HG03103 (cell line): ENCODE results near the gene MRPL53.

Source experiments
- ATAC-seq: cut with Tn5 transposase; IDR thresholded peaks from one replicate; pipeline ENCODE4 v1.9.1; 2021; ENCODE audit warnings: low read depth; ENCODE audit not compliant: unreplicated experiment

MRPL53 gene

DNA sequence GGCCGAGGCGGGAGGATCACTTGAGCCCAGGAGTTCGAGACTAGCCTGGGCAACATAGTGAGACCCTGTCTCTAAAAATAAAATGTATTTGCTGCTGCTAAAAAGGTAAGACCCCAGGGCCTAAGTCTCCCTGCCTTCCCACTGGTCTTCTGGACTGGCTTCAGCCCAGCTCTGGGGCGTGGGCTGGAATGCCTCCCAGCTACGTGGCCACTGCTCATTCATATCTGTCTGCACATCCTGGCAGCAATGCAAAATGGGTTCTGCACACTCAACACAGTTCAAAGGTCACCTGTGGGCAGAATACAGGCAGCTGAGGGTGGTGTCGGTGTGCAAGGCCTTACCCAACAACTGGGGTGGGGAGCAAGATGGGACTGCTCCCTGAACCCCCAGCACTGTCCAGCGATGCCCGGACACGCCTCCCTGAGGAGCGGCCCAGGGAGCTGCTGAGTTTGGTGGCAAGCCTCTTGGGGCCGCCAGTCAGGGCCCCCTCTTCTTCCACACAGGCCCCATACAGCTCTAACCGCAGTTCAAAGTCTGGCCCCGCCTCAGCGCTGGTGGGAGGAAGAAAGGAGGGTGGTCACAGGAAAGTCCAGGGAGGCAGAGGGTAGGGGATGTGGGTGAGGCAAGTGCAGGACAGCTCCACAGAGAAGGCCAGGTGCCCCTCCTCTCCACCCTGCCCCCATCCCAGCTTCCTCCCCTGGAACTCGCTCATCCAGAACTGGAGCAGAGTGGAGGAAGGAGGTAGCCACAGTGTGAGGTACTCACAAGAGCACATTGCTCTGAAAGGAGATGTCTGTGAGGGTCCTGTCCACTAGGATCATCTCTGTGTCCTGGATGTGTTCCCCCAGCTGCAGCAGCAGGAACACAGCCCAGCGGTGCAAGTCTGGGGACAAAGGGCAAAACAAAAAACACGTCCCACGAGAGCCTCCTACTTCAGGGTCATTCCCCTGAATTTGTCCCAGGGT, 42.7 kb downstream of the MRPL53 start:
- ATAC-seq: no peak

DNA sequence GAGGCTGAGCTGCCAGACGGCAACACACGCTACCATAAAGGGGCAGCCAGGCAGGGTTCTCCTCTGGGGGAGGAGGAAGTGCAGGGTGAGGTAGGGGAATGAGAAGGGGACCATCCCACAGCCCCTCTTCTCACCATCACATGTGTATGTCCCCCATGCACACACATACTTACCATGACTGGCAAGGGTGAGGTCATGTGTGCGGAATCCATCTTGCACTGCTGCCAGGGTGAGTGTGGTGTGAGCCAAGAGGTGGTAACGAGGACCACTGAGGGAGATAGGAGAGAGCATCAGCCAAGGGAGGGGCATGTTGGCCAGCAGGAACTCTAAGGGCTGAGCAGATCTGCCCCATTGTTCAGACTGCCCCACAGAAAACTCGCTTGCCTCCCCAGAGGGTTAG, 43.8 kb downstream of the MRPL53 start:
- ATAC-seq: no peak

DNA sequence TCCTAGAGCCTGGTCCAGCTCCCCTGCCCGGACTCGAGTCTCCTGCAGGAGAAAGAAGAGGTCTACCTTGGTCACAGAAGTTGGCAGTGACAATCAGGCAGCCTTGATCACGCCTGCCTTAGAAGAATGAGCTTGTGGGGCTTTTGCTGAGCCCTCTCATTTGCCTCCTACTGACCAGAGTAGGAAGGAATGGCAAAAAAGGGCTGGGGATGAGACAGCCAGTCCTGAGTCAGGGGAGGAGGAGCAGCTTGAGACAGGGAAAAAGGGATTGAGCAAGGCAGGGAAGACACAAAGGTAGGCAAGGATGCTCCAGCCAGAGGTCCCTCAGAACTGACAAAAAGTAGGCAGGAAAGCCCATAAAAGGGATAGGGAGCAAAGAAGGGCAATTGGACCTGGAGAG, 44.9 kb downstream of the MRPL53 start:
- ATAC-seq: no peak

DNA sequence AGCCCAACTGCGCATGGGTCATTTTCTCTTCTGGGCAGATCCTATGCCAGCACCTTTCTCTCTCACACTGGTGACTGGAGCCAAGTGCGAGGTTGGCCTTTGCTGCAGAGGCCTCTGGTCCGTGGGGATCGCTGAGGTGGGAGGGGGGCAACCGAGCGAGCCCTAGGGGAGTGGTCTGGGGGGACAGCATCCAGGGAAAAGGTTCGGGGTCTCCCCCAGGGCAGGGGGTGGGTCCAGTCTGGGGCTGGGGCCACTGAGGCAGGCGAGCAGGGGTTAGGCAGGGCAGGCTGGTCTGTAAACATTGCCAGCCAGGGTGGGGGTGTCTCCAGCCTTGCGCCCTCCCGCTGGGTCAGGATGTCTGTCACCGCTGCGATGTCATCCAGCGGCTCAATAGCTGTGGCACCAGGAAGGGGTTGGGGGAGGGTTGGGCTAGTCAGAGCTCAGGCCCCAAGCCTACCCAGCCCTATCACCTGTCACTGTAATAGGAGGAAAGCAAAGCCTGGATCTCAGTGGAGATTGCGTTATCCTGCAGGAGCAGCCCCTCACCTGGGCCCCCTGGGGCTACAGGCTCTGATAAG, 46.2 kb downstream of the MRPL53 start:
- ATAC-seq: no peak

DNA sequence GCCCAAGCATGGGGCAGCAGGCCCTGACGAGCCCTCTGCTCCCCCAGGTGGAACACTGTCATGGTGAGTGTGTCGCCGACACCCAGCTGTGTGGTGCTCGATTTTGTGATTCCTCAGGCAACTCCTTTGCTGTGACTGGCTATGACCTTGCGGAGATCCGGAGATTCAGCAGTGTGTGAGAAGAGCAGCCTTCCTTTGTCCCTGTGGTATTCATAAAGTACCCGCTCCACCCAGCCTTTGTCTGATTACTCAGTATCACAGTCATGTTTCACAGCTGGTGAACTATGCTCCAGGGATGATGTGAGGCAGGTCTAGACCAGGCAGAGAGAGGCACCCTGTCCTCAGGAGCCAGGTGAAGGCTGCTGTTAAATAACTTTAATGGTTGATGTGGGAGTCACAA, 47.0 kb downstream of the MRPL53 start:
- ATAC-seq: no peak

DNA sequence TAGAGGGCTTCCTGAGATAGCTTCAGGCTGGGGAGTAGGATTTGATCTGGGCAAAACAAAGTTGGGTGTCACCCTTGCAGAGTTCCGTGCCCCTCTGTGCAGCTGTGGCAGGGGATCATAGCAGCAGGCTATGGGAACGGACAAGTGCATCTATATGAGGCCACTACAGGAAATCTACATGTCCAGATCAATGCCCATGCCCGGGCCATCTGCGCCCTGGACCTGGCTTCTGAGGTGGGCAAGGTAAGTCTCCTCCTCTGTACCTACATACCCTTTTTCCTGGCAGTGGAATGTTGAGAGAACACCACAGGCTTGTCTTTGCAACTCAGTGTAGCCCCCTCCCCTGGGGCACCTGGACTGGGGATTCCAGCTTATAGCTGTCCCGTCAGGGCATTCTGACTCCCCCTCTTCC, 47.5 kb downstream of the MRPL53 start:
- ATAC-seq: no peak

DNA sequence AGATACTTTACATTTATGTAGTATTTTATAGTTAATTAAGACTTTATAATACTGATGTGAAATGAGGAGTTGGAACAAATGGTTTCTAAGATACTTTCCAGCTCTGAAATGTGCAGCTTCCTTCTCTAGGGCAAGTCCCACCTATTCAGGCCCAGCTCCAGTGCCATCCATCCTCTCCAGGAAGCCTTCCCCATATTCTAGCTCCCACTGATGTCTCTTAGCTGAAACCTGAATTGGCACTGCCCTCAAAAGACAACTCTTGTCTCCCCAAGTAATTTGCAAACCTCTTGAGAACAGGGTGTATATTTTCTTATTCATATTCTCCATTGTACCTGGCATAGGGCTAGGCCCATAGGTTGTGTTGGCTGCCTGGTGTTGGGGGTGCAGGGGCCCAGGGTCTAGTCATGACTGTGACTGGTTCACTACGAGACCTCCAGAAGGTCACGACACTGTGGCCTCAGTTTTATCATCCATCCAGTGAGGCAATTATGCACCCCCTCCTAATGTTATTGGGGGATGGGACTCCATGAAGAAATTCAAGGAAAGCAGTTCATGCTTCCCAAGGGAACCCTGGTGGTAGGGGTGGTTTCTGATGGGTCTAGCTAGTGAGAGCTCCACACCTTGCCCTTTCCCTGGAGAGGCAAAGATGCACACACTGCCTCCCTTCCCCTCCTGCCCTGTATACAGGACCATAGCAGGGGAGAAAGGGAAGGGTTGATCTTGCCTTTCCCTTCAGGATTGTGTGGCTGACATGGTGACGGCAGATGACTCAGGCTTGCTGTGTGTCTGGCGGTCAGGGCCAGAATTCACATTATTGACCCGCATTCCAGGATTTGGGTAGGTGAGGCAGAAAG, 48.1 kb downstream of the MRPL53 start:
- ATAC-seq: no peak

DNA sequence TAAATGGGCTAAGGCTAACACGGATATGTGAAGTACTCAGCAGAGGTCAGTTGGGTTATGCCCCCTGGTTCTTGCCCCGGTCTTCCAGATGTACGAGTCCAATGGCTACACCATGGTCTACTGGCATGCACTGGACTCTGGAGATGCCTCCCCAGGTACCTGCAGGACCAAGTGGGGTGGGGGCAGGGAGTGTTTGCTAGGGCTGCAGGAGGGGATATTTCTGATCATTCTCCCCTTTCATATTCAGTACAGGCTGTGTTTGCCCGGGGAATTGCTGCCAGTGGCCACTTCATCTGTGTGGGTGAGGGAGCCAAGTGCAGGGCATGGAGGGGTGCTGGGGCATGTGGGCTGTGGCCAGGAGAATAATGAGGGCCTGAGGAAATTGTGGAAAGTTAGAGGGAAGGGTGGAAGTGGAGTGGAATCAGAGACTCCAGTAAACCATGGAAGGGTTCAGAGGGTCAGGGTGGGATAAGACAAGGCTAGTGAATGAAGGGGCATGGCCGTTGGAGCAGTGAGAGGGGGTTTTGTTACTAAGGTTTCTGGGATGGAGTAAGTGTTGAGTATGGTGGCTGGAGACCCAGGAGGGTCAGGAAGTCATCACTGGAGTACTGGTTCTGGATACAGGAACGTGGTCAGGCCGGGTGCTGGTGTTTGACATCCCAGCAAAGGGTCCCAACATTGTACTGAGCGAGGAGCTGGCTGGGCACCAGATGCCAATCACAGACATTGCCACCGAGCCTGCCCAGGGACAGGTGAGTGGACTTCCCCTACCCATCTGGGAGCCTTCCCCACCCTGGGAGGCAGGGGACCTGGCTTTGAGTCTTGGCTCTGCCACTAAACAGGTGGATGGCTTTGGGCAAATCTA, 49.0 kb downstream of the MRPL53 start:
- ATAC-seq: no peak
